ENCODE results near the gene RXFP2. TPM values are rescaled to one million over a fixed set of nuclear protein-coding genes. Genes with fewer than 3 reads are reported as not detected.

The RXFP2 gene
- total RNA-seq, 1 experiment from 2014 or later = not detected

DNA sequence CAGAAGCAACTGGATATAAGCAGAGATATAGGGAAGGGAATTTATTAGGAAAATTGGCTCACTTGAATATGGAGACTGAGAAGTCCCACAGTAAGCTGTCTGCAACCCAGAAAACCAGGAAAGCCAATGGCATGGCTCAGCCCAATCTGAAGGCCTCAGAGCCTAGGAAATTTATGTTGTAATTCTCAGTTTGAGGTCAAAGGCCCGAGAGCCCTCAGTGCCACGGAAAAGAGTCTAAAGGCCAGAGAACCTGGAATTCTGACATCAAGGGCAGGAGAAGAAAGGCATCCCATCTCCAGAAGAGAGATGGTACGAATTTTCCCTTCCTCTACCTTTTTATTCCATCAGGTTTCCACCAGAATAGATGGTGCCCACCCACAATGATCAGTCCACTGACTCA lies 20.1 kb upstream of the RXFP2 start:
- Histone ChIP-seq H3K4me3 (ENCODE audit: low read depth, low read length, poor library complexity, severe bottlenecking) (no peak overlapping the region), H3K36me3 (ENCODE audit: insufficient read depth, low read length, poor library complexity, severe bottlenecking) (no peaks in the 10 kb centered on the region), H3K4me1 (ENCODE audit: insufficient read depth, low read length, poor library complexity, severe bottlenecking) (peaks cover 8% of the 10 kb centered on the region), H3K27ac (ENCODE audit: low read depth, low read length, poor library complexity, severe bottlenecking) (no peak overlapping the region), H3K27me3 (replicated peaks; ENCODE audit: insufficient read depth, low read depth, low read length, poor library complexity) (no peaks in the 10 kb centered on the region), H3K9me3 (ENCODE audit: low read depth, low read length, poor library complexity, severe bottlenecking) (no peaks in the 10 kb centered on the region)
- no peak for DNase-seq (ENCODE audit: low spot score)
- CTCF ChIA-PET = no interaction called here
- BruUV-seq (replicated peaks) = no TSS peak
- TF ChIP-seq, protein P1, sequence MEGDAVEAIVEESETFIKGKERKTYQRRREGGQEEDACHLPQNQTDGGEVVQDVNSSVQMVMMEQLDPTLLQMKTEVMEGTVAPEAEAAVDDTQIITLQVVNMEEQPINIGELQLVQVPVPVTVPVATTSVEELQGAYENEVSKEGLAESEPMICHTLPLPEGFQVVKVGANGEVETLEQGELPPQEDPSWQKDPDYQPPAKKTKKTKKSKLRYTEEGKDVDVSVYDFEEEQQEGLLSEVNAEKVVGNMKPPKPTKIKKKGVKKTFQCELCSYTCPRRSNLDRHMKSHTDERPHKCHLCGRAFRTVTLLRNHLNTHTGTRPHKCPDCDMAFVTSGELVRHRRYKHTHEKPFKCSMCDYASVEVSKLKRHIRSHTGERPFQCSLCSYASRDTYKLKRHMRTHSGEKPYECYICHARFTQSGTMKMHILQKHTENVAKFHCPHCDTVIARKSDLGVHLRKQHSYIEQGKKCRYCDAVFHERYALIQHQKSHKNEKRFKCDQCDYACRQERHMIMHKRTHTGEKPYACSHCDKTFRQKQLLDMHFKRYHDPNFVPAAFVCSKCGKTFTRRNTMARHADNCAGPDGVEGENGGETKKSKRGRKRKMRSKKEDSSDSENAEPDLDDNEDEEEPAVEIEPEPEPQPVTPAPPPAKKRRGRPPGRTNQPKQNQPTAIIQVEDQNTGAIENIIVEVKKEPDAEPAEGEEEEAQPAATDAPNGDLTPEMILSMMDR (conservative IDR thresholded peaks at IDR 0.05; ENCODE audit: low read depth, low read length) = no peak
- TF ChIP-seq EZH2 (IDR thresholded peaks at IDR 0.05; ENCODE audit: borderline replicate concordance, low read depth, low read length, poor library complexity, severe bottlenecking) = no peak
- POLR2A ChIA-PET (ENCODE audit: low non-redundant PET) = no interaction called here
- intact Hi-C loops (cut with micrococcal nuclease; ENCODE audit: unreplicated experiment) = no loop called here

DNA sequence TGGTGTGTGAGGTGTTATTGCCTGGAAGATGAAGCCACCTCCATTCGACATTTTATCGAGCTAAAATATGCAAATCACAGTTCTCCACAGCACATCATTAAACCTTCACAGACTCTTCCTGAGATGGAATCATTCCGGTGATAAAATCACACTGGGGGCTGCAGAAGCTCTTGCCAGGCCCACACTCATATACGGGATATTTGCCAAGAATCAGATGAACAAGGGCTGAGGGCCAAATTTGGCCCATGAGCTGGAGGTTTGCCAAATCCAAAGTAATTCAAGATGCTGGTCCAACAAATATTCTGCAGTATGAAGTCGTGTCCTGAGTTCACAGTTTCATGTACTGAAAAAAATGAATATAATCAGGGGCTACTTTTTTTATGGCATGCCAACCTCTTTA lies 16.7 kb upstream of the RXFP2 start:
- TF ChIP-seq EZH2 (IDR thresholded peaks at IDR 0.05; ENCODE audit: borderline replicate concordance, low read depth, low read length, poor library complexity, severe bottlenecking) = no peak
- TF ChIP-seq, protein P1 (conservative IDR thresholded peaks at IDR 0.05; ENCODE audit: low read depth, low read length) = no peak
- H3K4me3 ChIP-seq (ENCODE audit: low read depth, low read length, poor library complexity, severe bottlenecking) = no peak overlapping the region
- POLR2A ChIA-PET (ENCODE audit: low non-redundant PET) = no interaction called here
- H3K4me1 ChIP-seq (ENCODE audit: insufficient read depth, low read length, poor library complexity, severe bottlenecking) = peaks cover 8% of the 10 kb centered on the region
- peak; percentile 52 for DNase-seq (ENCODE audit: low spot score)
- no TSS peak for BruUV-seq (replicated peaks)
- intact Hi-C loops (cut with micrococcal nuclease; ENCODE audit: unreplicated experiment) = no loop called here
- H3K27ac ChIP-seq (ENCODE audit: low read depth, low read length, poor library complexity, severe bottlenecking) = no peak overlapping the region
- no peaks in the 10 kb centered on the region for H3K36me3 ChIP-seq (ENCODE audit: insufficient read depth, low read length, poor library complexity, severe bottlenecking)
- H3K27me3 ChIP-seq (replicated peaks; ENCODE audit: insufficient read depth, low read depth, low read length, poor library complexity) = no peaks in the 10 kb centered on the region
- CTCF ChIA-PET = no interaction called here
- no peaks in the 10 kb centered on the region for H3K9me3 ChIP-seq (ENCODE audit: low read depth, low read length, poor library complexity, severe bottlenecking)

- peaks cover 8% of the 10 kb centered on the region for H3K4me1 ChIP-seq (ENCODE audit: insufficient read depth, low read length, poor library complexity, severe bottlenecking)
- no peaks in the 10 kb centered on the region for H3K36me3 ChIP-seq (ENCODE audit: insufficient read depth, low read length, poor library complexity, severe bottlenecking)
- POLR2A ChIA-PET (ENCODE audit: low non-redundant PET) = no interaction called here
- no peaks in the 10 kb centered on the region for H3K9me3 ChIP-seq (ENCODE audit: low read depth, low read length, poor library complexity, severe bottlenecking)
- H3K4me3 ChIP-seq (ENCODE audit: low read depth, low read length, poor library complexity, severe bottlenecking) = no peak overlapping the region
- no TSS peak for BruUV-seq (replicated peaks)
- CTCF ChIA-PET = no interaction called here
- TF ChIP-seq EZH2 (IDR thresholded peaks at IDR 0.05; ENCODE audit: borderline replicate concordance, low read depth, low read length, poor library complexity, severe bottlenecking) = no peak
- TF ChIP-seq, protein P1 (conservative IDR thresholded peaks at IDR 0.05; ENCODE audit: low read depth, low read length) = no peak
- no peak overlapping the region for H3K27ac ChIP-seq (ENCODE audit: low read depth, low read length, poor library complexity, severe bottlenecking)
- no peak for DNase-seq (ENCODE audit: low spot score)
- H3K27me3 ChIP-seq (replicated peaks; ENCODE audit: insufficient read depth, low read depth, low read length, poor library complexity) = no peaks in the 10 kb centered on the region
- intact Hi-C loops (cut with micrococcal nuclease; ENCODE audit: unreplicated experiment) = no loop called here
These were observed 13.5 kb upstream of the RXFP2 start for GRCh38 chr13:31725841-31726240.
